NCI-H1105 (cell line): ENCODE results near the gene SLC25A29.

Experiments
- DNase-seq: peaks from one replicate; lab custom pipeline; 2025; lab: John Stamatoyannopoulos, UW

The SLC25A29 gene

DNA sequence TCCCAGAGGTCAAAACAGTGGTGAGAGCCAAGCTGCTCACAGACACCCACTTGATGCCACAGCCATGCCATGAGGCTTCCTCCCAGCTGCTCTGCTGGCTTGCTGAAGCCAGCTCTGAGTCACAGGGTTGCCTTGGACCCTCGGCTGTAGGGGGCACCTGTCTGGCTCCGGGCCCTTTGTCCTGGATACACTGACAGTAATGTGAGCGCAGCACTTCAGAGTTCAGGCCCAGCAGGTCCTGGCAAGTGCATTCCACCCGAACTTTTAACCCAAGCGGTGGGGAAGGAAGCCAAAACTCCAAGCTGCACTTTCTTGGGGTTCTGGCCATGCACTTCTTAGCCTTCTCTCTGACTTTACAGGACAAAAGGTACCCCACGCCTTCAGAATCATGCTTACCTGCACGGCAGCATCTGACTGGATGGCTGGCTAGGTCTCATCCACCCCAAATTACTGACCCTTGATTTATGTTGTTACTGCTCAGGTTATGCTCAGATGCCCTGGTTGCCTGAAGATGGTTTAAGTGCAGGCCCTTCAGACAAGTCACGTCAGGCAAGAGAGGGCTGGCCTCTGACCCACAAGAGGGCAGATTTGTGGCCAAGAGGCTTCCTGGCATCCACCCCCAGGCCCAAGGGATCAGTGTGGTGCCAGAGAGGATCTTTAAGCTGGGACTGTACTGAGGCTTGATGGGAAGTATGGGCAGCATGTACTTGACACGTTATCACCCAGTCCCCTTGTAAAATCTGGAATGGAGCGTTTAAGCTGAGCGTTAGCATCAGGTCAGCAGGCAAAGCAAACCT is 24.8 kb downstream of the SLC25A29 start:
- no peak for DNase-seq

- no peak for DNase-seq
Observed at GRCh38 chr14:100279563-100279962, 26.7 kb downstream of the SLC25A29 start.

DNA sequence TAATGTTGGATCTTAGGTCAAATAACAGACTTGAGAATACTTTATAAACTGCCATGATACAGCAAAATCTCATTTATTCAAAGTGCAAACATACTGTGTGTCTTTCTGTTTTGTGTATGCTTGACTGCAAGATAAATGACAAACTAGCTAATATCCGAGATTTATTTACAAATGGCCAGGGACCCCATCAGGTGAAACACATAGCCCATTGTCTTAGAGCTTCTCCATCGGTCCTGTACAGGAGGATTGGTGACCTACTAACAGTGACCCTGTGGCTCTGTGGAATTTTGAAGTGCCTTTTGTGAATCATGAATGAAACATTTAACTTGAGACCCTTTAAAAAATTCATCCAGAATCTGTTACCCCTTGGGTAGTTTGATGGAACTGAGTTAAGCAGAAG is 27.1 kb downstream of the SLC25A29 start:
- DNase-seq: no peak

- DNase-seq: no peak
Observed at GRCh38 chr14:100278702-100279101, 27.5 kb downstream of the SLC25A29 start.

- DNase-seq: no peak
Observed at GRCh38 chr14:100275214-100275613, 31.0 kb downstream of the SLC25A29 start.

GRCh38 chr14:100274250-100274649 is 32.0 kb downstream of the SLC25A29 start:
- no peak for DNase-seq

GRCh38 chr14:100271247-100271939 is 34.9 kb downstream of the SLC25A29 start:
- no peak for DNase-seq

GRCh38 chr14:100268591-100269207 is 37.5 kb downstream of the SLC25A29 start:
- no peak for DNase-seq

- no peak for DNase-seq
Observed at GRCh38 chr14:100267990-100268389, 38.3 kb downstream of the SLC25A29 start.

GRCh38 chr14:100263141-100263540 is 43.1 kb downstream of the SLC25A29 start:
- no peak for DNase-seq

GRCh38 chr14:100262545-100262944 is 43.7 kb downstream of the SLC25A29 start:
- DNase-seq: no peak

DNA sequence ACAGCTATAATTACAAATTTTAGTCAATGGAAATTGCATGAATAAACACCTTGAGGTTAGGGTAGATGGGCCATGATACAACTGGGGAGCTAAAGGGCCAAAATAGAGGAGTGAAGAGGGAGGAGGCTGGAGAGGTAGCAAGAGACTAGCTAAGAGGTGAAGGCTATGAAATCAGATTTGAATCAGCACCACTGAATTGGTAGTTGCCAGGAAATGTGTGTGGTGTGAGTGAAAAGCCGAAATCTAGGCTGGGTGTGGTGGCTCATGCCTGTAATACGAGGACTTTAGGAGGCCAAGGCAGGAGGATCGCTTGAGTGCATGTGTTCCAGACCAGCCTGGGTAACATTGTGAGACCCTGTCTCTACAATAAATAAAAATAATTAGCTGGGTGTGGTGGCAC is 44.6 kb downstream of the SLC25A29 start:
- DNase-seq: no peak

DNA sequence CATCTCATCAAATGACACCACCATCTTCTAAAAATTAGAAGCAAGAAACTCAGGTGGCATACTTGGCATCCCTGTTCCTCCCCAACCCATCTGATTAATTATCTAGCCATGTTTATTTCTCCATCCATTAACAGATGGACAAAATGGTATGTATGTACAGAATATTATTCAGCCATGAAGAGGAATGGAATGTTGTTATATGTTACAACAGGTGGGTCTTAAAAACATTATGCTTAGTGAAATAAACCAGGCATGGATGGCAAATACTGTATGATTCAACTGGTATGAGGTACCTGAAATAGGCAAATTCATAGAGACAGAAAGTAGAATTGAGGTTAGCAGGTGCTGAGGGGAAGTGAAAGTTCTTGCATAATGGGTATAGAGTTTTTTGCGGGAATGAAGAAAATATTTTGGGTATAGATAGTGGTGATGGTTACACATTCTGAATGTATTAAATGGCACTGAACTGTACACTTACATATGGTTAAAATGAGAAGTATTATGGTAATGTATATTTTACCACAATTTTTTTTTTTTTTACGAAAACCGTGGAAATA is 49.8 kb downstream of the SLC25A29 start:
- no peak for DNase-seq

DNA sequence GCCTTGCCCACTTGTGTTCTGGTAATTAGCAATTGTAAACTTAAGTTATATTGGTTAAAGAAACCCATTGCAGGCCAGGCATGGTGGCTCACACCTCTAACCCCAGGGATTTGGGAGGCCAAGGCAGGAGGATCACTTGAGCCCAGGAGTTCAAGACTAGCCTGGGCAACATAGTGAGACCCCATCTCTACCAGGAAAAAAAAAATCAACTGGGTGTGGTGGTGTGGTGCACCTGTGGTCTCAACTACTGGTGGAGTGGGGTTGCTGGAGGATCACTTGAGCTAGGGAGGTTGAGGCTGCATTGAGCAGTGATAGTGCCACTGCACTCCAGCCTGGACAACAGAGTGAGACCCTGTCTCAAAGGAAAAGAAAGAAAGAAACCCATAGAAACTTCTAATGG is 53.6 kb downstream of the SLC25A29 start:
- DNase-seq: no peak

DNA sequence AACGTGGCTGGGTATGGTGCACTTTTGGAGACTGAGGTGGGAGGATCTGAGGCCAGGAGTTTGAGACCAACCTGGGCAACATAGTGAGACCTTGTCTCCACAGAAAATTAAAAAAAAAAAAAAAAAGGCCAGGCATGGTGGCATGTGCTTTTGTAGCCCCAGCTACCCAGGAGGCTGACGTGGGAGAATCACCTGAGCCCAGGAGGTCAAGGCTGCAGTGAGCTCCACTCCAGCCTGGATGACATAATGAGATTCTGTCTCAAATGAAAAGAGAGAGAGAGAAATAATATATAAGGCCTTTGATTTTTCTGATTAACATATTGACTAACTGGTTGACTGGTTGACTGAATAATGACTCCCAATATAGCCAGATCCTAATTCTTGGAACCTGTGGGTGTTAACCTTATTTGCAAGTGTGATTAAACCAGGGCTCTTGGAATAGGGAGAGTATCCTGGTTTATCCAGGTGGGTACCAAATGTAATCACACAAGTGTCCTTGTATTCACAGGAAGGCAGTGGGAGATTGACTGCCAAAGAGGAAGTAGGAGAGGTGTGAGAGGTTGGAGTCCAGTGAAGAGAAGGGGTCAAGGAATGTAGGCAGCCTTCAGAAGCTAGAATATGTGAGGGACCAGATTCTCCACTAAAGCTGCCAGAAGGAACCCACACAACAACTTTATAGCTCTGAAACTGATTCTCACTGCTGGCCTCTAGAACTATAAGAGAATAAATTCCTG is 55.3 kb downstream of the SLC25A29 start:
- DNase-seq: no peak

GRCh38 chr14:100246809-100247428 is 59.3 kb downstream of the SLC25A29 start:
- peak; percentile 36 for DNase-seq

DNA sequence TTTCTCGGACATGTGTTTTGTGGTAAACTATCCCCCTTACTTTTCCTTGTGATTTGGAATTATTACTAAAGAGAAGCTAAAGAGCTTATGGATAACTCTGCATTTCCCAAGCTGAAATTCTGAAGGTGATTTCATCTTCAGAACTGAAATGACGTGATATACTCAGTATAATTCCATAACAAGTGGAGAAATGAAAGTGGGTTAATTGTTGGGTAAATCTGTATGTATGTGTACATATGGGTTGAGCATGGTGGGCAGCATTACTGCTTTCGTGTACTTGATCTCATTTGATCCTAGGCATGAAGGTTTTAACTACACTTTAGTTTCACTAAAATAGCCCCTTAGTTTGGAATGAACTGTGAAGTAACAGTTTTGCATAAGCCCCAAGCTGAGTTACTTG is 63.2 kb downstream of the SLC25A29 start:
- DNase-seq: no peak

DNA sequence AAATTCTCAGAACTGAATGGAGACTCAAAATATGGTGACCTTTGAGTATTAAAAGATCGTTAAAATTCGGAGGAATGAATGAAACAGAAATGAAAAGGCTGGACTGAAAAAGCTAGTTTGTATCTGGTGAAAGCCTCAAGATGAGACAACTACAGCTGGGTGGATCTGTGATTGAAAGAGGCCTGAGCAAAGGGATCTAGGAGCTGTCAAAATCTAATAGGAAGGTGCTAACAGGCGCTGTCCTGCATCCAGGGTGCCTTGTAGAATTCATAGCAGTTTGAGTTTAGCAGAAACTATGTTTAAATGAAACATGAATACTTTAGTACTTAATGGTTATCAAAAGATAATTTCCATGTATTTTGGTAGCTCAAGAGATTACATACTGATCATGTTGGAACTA is 65.0 kb downstream of the SLC25A29 start:
- DNase-seq: no peak
